ENCODE results near the gene DNAJB6.

The DNAJB6 gene

GRCh38 chr7:157401567-157402387 is 65.0 kb downstream of the DNAJB6 start:
- peaks cover 20% of the 10 kb centered on the region for H3K36me3 ChIP-seq (ENCODE audit: control insufficient read depth, insufficient read depth, low read length)
- no peaks in the 10 kb centered on the region for H3K9me3 ChIP-seq (ENCODE audit: control insufficient read depth, low read length)
- H3K27ac ChIP-seq (ENCODE audit: insufficient read depth, low read length, poor library complexity, severe bottlenecking): no peak overlapping the region
- no peak for DNase-seq
- H3K4me3 ChIP-seq (ENCODE audit: insufficient read depth, low read depth, low read length, poor library complexity, severe bottlenecking): no peak overlapping the region
- no peaks in the 10 kb centered on the region for H3K4me1 ChIP-seq (ENCODE audit: control insufficient read depth, insufficient read depth, low read length, poor library complexity, severe bottlenecking)
- no peaks in the 10 kb centered on the region for H3K27me3 ChIP-seq (replicated peaks; ENCODE audit: control insufficient read depth, insufficient read depth, low read length, poor library complexity, severe bottlenecking)

DNA sequence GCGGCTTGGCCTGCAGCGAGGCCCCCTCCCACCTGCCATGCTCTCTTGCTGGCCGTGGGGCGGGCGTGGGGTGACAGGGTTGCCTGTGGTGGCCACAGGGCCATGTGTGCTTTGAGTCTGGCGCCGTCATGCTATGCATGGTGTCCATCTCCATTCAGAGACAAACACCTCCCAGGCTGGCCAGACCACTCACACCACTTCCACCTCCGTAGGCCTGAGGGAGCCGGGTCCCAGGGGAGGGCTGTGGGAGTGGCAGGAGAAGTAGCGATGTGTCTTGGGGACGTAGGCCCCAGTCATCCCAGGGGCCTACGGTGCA is 65.5 kb downstream of the DNAJB6 start:
- DNase-seq: no peak
- Histone ChIP-seq H3K27me3 (replicated peaks; ENCODE audit: control insufficient read depth, insufficient read depth, low read length, poor library complexity, severe bottlenecking) (no peaks in the 10 kb centered on the region), H3K9me3 (ENCODE audit: control insufficient read depth, low read length) (no peaks in the 10 kb centered on the region), H3K27ac (ENCODE audit: insufficient read depth, low read length, poor library complexity, severe bottlenecking) (no peak overlapping the region), H3K4me1 (ENCODE audit: control insufficient read depth, insufficient read depth, low read length, poor library complexity, severe bottlenecking) (no peaks in the 10 kb centered on the region), H3K4me3 (ENCODE audit: insufficient read depth, low read depth, low read length, poor library complexity, severe bottlenecking) (no peak overlapping the region), H3K36me3 (ENCODE audit: control insufficient read depth, insufficient read depth, low read length) (peaks cover 20% of the 10 kb centered on the region)

DNA sequence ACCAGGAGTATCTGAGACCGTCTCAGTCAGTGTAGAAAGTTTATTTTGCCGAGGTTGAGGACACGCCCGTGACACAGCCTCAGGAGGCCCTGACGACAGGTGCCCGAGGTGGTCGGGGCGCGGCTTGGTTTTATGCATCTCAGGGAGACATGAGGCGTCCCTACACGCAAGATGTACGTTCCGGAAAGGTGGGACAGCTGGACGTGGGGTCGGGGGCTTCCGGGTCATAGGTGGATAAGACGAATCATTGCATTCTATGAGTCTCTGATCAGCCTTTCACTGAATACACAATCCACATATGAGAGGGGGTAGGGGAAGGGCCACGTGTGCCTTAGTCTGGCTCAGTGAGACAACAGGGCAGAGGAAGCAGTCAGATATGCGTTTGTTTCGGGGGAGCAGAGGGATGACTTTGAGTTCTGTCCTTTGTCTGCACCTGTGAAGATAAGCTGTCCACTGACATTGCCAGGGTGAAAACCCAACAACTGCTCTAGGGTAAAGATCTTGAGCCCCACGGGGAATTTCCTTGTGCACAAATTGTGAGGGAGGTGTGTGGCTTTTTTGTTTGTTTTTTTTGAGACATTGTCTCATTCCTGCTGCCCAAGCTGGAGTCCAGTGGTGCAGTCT is 66.2 kb downstream of the DNAJB6 start:
- no peak overlapping the region for H3K27ac ChIP-seq (ENCODE audit: insufficient read depth, low read length, poor library complexity, severe bottlenecking)
- no peaks in the 10 kb centered on the region for H3K9me3 ChIP-seq (ENCODE audit: control insufficient read depth, low read length)
- no peak overlapping the region for H3K4me3 ChIP-seq (ENCODE audit: insufficient read depth, low read depth, low read length, poor library complexity, severe bottlenecking)
- DNase-seq: no peak
- H3K36me3 ChIP-seq (ENCODE audit: control insufficient read depth, insufficient read depth, low read length): peaks cover 20% of the 10 kb centered on the region
- H3K4me1 ChIP-seq (ENCODE audit: control insufficient read depth, insufficient read depth, low read length, poor library complexity, severe bottlenecking): no peaks in the 10 kb centered on the region
- H3K27me3 ChIP-seq (replicated peaks; ENCODE audit: control insufficient read depth, insufficient read depth, low read length, poor library complexity, severe bottlenecking): no peaks in the 10 kb centered on the region

- peaks cover 20% of the 10 kb centered on the region for H3K36me3 ChIP-seq (ENCODE audit: control insufficient read depth, insufficient read depth, low read length)
- no peak for DNase-seq
Observed at GRCh38 chr7:157403646-157404401, 67.0 kb downstream of the DNAJB6 start.

DNA sequence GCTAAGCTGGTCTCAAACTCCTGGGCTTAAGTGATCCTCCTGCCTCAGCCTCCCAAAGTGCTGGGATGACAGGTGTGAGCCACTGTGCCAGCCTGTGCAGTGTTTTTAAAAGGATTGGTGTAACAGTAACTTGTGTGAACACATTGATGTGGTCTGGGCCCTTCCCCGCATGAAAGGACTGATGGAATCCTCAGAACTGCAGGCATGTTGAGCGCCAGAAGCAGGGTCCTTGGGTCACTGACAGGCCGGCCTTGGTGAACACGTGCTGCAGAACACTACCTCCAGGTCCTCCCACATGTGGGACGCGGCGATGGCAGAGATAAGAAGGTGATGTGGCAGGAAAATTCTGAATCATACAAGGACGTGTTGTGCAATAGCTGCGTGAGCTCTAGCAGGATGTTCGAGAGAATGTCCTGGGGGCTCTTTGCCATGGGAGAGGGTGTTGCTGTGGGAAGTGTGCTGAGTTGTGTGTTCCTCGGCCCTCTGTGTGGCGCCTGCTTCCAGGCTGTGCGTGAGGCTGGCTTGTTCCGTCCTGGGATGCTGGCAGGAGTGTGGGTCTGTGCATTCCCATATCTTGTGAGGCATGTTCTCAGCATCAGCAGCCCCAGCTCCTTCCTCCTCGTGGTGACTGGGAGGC is 68.2 kb downstream of the DNAJB6 start:
- no peak for DNase-seq
- Histone ChIP-seq H3K36me3 (ENCODE audit: control insufficient read depth, insufficient read depth, low read length) (peaks cover 16% of the 10 kb centered on the region), H3K9me3 (ENCODE audit: control insufficient read depth, low read length) (no peaks in the 10 kb centered on the region), H3K4me3 (ENCODE audit: insufficient read depth, low read depth, low read length, poor library complexity, severe bottlenecking) (no peak overlapping the region), H3K27ac (ENCODE audit: insufficient read depth, low read length, poor library complexity, severe bottlenecking) (no peak overlapping the region), H3K4me1 (ENCODE audit: control insufficient read depth, insufficient read depth, low read length, poor library complexity, severe bottlenecking) (no peaks in the 10 kb centered on the region), H3K27me3 (replicated peaks; ENCODE audit: control insufficient read depth, insufficient read depth, low read length, poor library complexity, severe bottlenecking) (no peaks in the 10 kb centered on the region)

More at GRCh38 chr7:157403646-157404401, 67.0 kb downstream of the DNAJB6 start:
- Histone ChIP-seq H3K4me3 (ENCODE audit: insufficient read depth, low read depth, low read length, poor library complexity, severe bottlenecking) (no peak overlapping the region), H3K9me3 (ENCODE audit: control insufficient read depth, low read length) (no peaks in the 10 kb centered on the region), H3K27me3 (replicated peaks; ENCODE audit: control insufficient read depth, insufficient read depth, low read length, poor library complexity, severe bottlenecking) (no peaks in the 10 kb centered on the region), H3K4me1 (ENCODE audit: control insufficient read depth, insufficient read depth, low read length, poor library complexity, severe bottlenecking) (no peaks in the 10 kb centered on the region), H3K27ac (ENCODE audit: insufficient read depth, low read length, poor library complexity, severe bottlenecking) (no peak overlapping the region)

GRCh38 chr7:157405501-157405900 is 68.7 kb downstream of the DNAJB6 start:
- Histone ChIP-seq H3K4me1 (ENCODE audit: control insufficient read depth, insufficient read depth, low read length, poor library complexity, severe bottlenecking) (no peaks in the 10 kb centered on the region), H3K36me3 (ENCODE audit: control insufficient read depth, insufficient read depth, low read length) (peaks cover 10% of the 10 kb centered on the region), H3K27me3 (replicated peaks; ENCODE audit: control insufficient read depth, insufficient read depth, low read length, poor library complexity, severe bottlenecking) (no peaks in the 10 kb centered on the region), H3K9me3 (ENCODE audit: control insufficient read depth, low read length) (no peaks in the 10 kb centered on the region), H3K4me3 (ENCODE audit: insufficient read depth, low read depth, low read length, poor library complexity, severe bottlenecking) (no peak overlapping the region), H3K27ac (ENCODE audit: insufficient read depth, low read length, poor library complexity, severe bottlenecking) (no peak overlapping the region)
- no peak for DNase-seq

- no peaks in the 10 kb centered on the region for H3K27me3 ChIP-seq (replicated peaks; ENCODE audit: control insufficient read depth, insufficient read depth, low read length, poor library complexity, severe bottlenecking)
- no peak for DNase-seq
- H3K4me1 ChIP-seq (ENCODE audit: control insufficient read depth, insufficient read depth, low read length, poor library complexity, severe bottlenecking): no peaks in the 10 kb centered on the region
- no peaks in the 10 kb centered on the region for H3K9me3 ChIP-seq (ENCODE audit: control insufficient read depth, low read length)
- no peak overlapping the region for H3K27ac ChIP-seq (ENCODE audit: insufficient read depth, low read length, poor library complexity, severe bottlenecking)
- H3K36me3 ChIP-seq (ENCODE audit: control insufficient read depth, insufficient read depth, low read length): peaks cover 5% of the 10 kb centered on the region
- no peak overlapping the region for H3K4me3 ChIP-seq (ENCODE audit: insufficient read depth, low read depth, low read length, poor library complexity, severe bottlenecking)
Observed at GRCh38 chr7:157405914-157406810, 69.4 kb downstream of the DNAJB6 start.

GRCh38 chr7:157406971-157407370 is 70.2 kb downstream of the DNAJB6 start:
- Histone ChIP-seq H3K9me3 (ENCODE audit: control insufficient read depth, low read length) (no peaks in the 10 kb centered on the region), H3K4me1 (ENCODE audit: control insufficient read depth, insufficient read depth, low read length, poor library complexity, severe bottlenecking) (peaks cover 3% of the 10 kb centered on the region), H3K27ac (ENCODE audit: insufficient read depth, low read length, poor library complexity, severe bottlenecking) (no peak overlapping the region), H3K4me3 (ENCODE audit: insufficient read depth, low read depth, low read length, poor library complexity, severe bottlenecking) (no peak overlapping the region), H3K27me3 (replicated peaks; ENCODE audit: control insufficient read depth, insufficient read depth, low read length, poor library complexity, severe bottlenecking) (no peaks in the 10 kb centered on the region), H3K36me3 (ENCODE audit: control insufficient read depth, insufficient read depth, low read length) (no peaks in the 10 kb centered on the region)
- DNase-seq: no peak

DNA sequence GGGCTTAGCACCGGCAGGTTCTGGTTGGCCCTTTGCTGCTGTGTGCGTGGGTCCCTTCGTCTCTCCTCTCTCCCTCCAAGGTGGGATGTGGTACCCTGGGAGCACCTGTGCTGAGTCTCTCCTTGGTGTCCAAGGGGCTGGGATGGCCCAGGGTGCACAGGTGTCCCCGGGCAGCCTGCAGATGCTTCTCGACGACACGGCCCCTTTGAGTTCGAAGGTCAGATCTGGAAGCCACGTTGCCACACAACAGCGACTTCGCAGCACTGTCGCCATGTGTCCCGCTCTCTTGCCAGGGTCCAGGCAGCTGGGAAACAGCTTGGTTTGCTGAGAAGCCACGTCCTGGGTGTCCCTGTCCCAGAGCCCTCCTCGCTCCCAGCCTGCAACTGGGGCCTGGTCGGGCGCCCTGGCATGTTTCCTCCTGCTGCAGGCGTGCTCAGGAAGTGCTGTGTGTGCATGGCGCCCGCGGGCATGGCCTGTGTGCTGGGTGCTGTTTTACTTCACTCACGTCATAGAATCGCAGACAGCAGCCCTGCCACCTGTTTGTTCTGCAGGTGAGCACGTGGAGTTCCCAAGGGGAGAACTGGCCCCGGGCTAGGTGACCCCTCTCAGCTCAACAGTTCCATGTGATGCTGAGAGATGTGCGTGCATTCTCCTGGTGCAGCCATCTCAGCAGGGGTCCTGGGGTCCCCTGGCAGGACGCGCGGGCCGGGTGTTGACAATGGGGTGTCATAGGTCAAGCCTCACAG is 70.9 kb downstream of the DNAJB6 start:
- Histone ChIP-seq H3K27me3 (replicated peaks; ENCODE audit: control insufficient read depth, insufficient read depth, low read length, poor library complexity, severe bottlenecking) (no peaks in the 10 kb centered on the region), H3K4me3 (ENCODE audit: insufficient read depth, low read depth, low read length, poor library complexity, severe bottlenecking) (no peak overlapping the region), H3K36me3 (ENCODE audit: control insufficient read depth, insufficient read depth, low read length) (no peaks in the 10 kb centered on the region), H3K27ac (ENCODE audit: insufficient read depth, low read length, poor library complexity, severe bottlenecking) (no peak overlapping the region), H3K9me3 (ENCODE audit: control insufficient read depth, low read length) (no peaks in the 10 kb centered on the region), H3K4me1 (ENCODE audit: control insufficient read depth, insufficient read depth, low read length, poor library complexity, severe bottlenecking) (peaks cover 10% of the 10 kb centered on the region)
- no peak for DNase-seq

Measured in effector memory CD4-positive, alpha-beta T cell (primary cell).